CD4-positive, alpha-beta T cell treated with Interleukin-12 subunit alpha and Interleukin-12 subunit beta, for 1 hour (primary cell): ENCODE data around the gene MAPKBP1.

Experiments
- DNase-seq: peaks from one replicate; pipeline ENCODE4 v3.0.0-alpha.2; 2020

Gene MAPKBP1

DNA sequence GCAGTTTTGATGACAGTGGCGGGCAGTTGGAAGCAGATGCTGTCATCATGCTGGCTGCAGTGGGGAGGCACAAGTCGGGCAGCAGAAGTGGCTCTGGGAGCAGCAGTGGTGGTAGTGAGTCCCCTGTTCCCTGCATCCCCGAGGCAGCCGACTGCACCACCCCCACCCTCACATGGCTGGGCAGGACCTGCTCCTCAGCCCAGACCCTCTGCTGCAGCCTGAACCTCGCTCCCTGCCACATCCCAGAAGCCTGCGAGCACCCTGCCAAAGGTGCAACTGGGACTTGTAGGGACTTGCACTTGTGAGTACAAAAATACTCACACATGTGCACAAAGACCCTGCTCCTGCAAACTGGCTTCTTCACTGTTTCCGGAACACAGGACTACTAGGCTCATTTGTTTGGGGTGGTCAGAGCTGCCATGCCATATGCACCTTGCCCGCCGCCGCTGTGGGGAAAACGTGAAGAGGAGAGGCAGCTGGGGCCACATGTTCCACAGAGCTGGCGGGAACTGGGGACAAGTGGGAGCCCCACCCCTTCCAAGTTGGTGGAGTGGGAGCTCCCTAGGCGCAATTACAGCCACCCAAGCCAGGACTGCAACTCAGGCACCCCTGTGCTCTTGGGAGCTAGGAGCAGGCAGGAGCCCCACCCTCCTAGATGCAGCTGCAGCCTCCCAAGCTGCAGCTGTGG is 55.8 kb downstream of the MAPKBP1 start:
- no peak for DNase-seq

DNA sequence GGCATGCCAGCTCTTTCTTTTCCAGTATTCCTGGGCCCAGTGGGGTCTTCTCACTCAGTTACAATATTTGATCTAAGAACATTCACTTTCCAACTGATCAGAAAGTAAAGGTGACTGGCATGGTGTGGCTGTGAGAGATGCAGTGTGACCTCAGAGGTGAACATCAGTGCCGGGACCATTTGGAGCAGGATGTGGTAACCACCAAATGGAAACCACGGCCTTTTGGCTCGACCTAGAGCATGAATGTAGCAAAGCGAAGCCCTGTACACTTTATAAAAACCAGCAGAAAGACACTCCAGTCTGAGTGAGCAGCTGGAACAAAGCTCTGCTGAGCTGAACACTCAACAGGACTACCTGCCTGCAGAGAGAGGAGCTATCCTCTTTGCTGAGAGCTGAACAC is 57.0 kb downstream of the MAPKBP1 start:
- peak; percentile 50 for DNase-seq

DNA sequence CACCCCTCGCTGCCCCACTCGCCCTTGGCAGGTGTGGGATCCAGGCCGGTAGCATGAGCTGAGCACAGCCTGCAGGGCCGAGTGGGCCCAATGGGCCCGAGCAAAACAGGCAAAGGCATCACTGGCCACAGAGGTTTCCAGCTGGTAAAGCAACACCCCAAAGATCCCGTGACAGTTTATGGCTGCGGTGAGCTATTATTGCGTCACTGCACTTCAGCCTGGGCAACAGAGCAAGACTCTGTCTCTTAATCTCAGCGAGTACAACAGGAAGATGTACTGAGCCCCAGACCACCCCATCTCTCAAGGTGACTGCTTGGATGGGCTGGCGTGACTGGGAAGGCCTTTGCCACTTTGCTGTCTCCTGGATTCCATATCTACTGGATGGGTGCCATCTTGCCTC is 57.9 kb downstream of the MAPKBP1 start:
- no peak for DNase-seq

- DNase-seq, result no peak
These were observed 58.6 kb downstream of the MAPKBP1 start for GRCh38 chr15:41832875-41833274.

GRCh38 chr15:41834096-41834495 is 59.8 kb downstream of the MAPKBP1 start:
- no peak for DNase-seq

DNA sequence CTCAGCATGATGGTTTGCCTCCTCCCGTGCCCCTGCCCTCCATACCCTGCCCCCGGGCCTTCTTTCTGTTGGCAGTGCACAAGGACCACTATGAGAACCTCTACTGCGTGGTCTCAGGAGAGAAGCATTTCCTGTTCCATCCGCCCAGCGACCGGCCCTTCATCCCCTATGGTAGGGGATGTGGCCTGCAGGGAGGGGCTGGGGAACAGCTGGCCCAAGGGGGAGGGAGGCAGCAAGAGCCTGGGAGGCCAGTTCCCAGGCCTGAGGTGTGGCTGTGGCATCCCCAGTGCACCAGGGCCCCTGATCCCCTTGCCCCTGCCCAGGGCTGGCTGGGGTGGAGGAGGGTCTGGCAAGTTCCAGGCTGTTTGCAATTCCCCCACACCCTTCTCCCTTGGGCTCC is 61.8 kb downstream of the MAPKBP1 start:
- no peak for DNase-seq

DNA sequence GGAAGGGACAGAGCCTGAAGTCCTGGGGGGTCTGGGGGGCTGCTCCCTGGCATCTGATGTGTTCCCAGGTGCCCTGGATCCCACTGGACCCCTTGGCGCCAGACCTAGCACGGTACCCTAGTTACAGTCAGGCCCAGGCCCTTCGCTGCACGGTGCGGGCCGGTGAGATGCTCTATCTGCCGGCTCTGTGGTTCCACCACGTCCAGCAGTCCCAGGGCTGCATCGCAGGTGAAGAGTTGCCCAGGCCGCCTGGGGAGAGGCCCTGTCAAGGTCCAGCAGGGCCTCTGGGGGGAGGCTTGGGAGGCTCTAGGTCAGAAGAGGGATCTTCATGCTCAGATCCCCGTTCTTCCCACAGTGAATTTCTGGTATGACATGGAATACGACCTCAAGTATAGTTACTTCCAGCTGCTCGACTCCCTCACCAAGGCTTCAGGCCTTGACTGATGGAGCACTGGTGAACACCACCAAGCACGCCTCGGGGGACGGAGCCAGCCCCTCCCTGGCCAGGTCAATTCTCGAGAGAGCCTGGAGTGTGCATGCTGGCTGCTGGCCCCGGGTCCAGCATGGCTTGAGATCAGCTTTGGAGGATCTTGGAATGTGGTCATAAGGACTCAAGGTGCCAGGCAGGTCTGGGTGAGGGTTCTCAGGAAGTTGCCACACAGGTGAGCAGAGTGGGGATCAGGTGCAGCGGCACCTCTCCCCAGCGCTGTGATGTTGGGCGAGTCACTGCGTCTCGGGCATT is 62.6 kb downstream of the MAPKBP1 start:
- no peak for DNase-seq

DNA sequence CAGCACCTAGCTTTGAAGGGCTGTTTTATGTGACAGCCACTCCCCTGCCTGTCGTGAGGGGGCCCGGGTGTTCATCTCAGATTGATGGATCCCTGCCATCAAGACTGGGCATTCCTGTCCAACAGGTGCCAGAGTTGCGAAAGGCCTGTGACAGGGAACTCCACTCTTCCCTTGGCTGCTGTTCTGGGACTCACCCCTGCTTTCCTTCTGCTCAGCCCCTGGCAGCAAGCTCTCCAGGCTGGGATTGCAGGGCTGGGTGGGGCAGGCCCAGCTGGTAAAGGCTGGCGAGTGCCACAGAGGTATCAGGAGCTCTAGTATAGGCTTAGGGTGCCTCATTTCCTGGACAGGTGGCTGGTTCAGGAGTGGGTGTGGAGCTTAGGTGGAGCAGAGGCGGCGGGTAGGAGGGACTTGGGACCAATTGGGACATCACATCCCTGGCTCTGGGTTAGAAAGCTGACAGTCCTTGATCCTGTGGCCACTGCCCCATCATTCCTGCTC is 64.2 kb downstream of the MAPKBP1 start, which contains the start of gene PLA2G4B:
TSS of gene PLA2G4B (plus strand) at position 448 of the 498 bp plus-strand sequence. CDS start 67 bp downstream, outside the sequence.
- DNase-seq, result no peak

- no peak for DNase-seq
These were observed 65.7 kb downstream of the MAPKBP1 start for GRCh38 chr15:41839781-41840491.

GRCh38 chr15:41840673-41841072 is 66.4 kb downstream of the MAPKBP1 start:
- DNase-seq, result no peak

- DNase-seq, result no peak
These were observed 66.8 kb downstream of the MAPKBP1 start for GRCh38 chr15:41841131-41841530.

DNA sequence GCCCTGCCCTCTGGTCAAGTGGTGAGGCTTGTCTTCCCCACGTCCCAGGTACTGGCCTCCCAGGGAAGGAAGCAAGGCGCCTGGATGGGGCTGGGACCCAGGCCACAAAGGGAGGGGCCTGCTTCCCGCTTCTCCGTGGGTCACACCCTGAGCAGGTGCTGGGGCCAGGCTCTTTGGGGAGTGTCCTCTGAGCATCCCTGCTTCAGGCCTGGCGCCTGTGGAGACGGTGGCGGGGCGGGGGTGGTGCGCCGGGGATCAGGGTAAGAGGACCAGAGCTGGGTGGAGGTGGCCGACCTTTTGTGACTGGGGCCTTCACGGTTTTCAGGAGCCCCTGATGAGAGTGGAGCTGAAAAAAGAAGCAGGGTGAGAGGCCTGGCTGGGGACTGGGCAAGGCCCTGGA is 67.9 kb downstream of the MAPKBP1 start:
- DNase-seq, result no peak

DNA sequence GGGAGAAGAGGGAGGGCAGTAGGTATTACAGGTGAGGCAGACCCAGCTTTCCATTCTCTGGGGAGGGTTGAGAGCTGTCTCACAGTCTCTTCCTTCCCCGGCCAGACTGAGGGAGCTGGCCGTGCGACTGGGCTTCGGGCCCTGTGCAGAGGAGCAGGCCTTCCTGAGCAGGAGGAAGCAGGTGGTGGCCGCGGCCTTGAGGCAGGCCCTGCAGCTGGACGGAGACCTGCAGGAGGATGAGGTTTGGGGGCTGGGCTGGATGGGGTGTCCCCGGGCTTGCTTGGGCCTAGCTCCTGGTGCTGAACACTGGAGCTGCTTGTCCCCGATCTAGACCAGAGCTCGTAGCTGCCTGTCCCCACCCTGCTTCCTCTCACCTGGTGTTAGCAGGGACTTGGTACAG is 69.3 kb downstream of the MAPKBP1 start:
- no peak for DNase-seq

DNA sequence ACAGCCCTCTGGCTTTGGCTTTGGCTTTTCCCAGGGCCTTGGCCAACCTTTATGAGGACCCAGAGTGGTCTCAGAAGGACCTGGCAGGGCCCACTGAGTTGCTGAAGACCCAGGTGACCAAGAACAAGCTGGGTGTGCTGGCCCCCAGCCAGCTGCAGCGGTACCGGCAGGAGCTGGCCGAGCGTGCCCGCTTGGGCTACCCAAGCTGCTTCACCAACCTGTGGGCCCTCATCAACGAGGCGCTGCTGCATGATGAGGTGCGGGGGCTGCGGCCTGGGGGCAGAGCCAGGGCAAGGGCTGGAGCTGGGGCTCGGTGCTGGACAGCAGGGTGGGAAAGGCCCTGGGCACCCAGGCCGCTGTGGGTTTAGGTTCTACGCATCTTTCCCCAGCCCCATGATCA is 70.5 kb downstream of the MAPKBP1 start:
- DNase-seq, result no peak

DNA sequence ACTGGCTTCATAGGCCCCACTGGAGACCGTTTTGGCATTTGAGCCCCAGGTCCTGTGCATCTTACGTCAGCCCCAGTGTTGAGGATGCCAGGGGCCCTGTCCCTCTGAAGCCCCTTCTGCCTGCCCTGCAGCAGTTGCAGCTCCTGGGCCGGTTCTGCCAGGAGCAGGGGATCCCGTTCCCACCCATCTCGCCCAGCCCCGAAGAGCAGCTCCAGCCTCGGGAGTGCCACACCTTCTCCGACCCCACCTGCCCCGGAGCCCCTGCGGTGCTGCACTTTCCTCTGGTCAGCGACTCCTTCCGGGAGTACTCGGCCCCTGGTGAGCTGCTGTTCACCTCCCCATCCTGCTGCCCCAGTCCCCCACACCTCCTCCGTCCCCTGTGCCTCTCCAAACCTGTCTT is 72.9 kb downstream of the MAPKBP1 start:
- no peak for DNase-seq

DNA sequence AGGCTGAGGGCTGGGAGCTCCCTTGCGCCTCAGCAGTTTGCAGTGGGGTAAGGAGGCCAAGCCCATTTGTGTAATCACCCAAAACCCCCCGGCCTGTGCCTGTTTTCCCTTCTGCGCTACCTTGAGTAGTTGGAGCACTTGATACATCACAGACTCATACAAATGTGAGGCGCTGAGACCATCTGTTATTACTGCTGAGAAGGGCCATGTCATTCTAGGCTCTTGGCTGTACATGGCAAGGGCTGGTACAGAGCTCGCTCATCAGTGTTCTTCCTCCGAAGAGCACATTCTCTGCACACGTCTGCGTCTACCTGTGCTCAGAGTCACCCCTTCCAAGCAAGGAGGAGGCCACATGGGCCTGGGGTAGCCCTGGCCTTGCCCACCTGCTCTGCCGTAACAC is 73.7 kb downstream of the MAPKBP1 start:
- DNase-seq, result no peak

- DNase-seq, result no peak
These were observed 74.3 kb downstream of the MAPKBP1 start for GRCh38 chr15:41848631-41849030.

- DNase-seq, result no peak
These were observed 74.9 kb downstream of the MAPKBP1 start for GRCh38 chr15:41849204-41849603.

DNA sequence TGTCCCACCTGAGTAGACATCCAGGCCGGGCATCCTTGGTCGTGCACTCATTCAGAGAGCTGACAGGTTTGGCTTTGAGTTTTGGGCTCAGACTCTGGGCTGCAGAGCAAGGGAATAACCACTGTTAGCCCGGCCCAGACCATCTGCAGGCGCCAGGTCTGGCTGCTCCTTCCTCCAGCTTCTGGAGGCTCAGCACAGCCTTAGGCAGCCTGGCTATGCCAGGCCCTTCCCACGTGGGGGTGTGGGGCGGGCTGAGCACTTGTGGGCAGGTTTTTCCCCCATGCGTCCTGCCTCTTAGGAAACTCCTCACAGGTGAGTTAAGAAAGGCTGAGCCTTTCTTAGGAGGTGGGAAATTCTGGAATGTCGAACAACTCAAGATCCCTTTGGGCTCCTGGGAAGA is 75.6 kb downstream of the MAPKBP1 start:
- DNase-seq, result no peak

- DNase-seq, result no peak
These were observed 76.3 kb downstream of the MAPKBP1 start for GRCh38 chr15:41850482-41851166.

DNA sequence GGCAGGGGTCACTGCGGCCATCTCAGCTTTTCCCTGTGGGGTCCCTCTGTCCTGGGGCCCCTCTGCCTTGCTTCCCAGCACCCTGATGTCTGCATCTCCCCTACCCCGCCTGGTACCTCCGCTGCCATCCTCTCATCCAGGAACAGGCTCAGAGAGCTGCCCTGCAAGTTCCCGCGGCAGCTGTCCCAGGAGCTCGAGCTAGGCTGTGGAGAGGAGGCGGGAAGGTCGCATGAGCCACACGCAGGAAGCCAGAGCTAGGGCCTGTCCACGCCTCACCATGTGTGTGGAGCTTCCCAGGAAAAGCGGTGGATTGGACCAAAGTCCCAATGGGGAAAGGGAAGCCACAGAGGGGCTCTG is 76.9 kb downstream of the MAPKBP1 start:
- no peak for DNase-seq

GRCh38 chr15:41851755-41852370 is 77.6 kb downstream of the MAPKBP1 start:
- DNase-seq, result no peak
